DND-41 (cell line): ENCODE data around the gene TTYH2.

Source experiments
- ATAC-seq: fragments of 200-7000 bp; cut with Tn5 transposase; 3 replicates; pipeline ENCODE4 v1.9.1; 2021; ENCODE audit warnings: low read depth; ENCODE audit not compliant: insufficient read depth
- DNase-seq: peaks from one replicate; pipeline ENCODE4 v3.0.0-alpha.2; 2020
- H2AFZ ChIP-seq: 2 replicates; pipeline ENCODE4 v1.6.0; 2012; ENCODE audit warnings: low read depth, low read length
- H3K27ac ChIP-seq: 2 replicates; pipeline ENCODE4 v1.5.1; 2012; ENCODE audit warnings: low read length, inconsistent platforms
- H3K27me3 ChIP-seq: fragments of 200-600 bp; sonication (generic); 2 replicates; pipeline ENCODE4 v1.6.0; 2012; ENCODE audit warnings: low read length, mild to moderate bottlenecking, inconsistent platforms; ENCODE audit not compliant: insufficient read depth, poor library complexity
- H3K36me3 ChIP-seq: 2 replicates; pipeline ENCODE4 v1.5.1; 2012; ENCODE audit warnings: low read length, inconsistent platforms; ENCODE audit not compliant: insufficient read depth
- H3K4me1 ChIP-seq: 2 replicates; pipeline ENCODE4 v1.5.1; 2012; ENCODE audit warnings: mild to moderate bottlenecking, low read length; ENCODE audit not compliant: insufficient read depth
- H3K4me2 ChIP-seq: 2 replicates; pipeline ENCODE4 v1.6.0; 2012; ENCODE audit warnings: mild to moderate bottlenecking, moderate library complexity, low read length, inconsistent platforms; ENCODE audit not compliant: insufficient read depth
- H3K4me3 ChIP-seq, 2 experiments: fragments of 200-600 bp in 1 of 2; shearing (Covaris generic) in 1 of 2; 2 replicates each; pipeline ENCODE4 v1.5.1; 2012 to 2016; ENCODE audit warnings: inconsistent platforms in 2 of 2, low read length in 2 of 2, mild to moderate bottlenecking in 2 of 2, low read depth in 1 of 2, moderate library complexity in 1 of 2
- H3K79me2 ChIP-seq: 2 replicates; pipeline ENCODE4 v1.6.0; 2012; ENCODE audit warnings: low read length, inconsistent platforms; ENCODE audit not compliant: insufficient read depth
- H3K9ac ChIP-seq: 2 replicates; pipeline ENCODE4 v1.6.0; 2012; ENCODE audit warnings: low read depth, mild to moderate bottlenecking, inconsistent platforms, low read length, moderate library complexity
- H3K9me3 ChIP-seq: 2 replicates; pipeline ENCODE4 v1.5.1; 2012; ENCODE audit warnings: low read length, moderate library complexity, mild to moderate bottlenecking, inconsistent platforms; ENCODE audit not compliant: insufficient read depth, severe bottlenecking
- H4K20me1 ChIP-seq: 2 replicates; pipeline ENCODE4 v1.6.0; 2012; ENCODE audit warnings: low read length; ENCODE audit not compliant: insufficient read depth
- CTCF ChIP-seq: IDR thresholded peaks from 2 replicates; pipeline ENCODE4 v1.5.1; 2012; ENCODE audit warnings: borderline replicate concordance, low read length, moderate library complexity, mild to moderate bottlenecking; ENCODE audit not compliant: poor library complexity, severe bottlenecking; ENCODE audit errors: extremely low read depth
- EZH2 ChIP-seq: IDR thresholded peaks from 3 replicates; pipeline ENCODE4 v1.6.1; 2012; ENCODE audit warnings: borderline replicate concordance, low read depth, mild to moderate bottlenecking, moderate library complexity, low read length, inconsistent platforms; ENCODE audit not compliant: severe bottlenecking

The TTYH2 gene

GRCh38 chr17:74290340-74290739 is 77.0 kb downstream of the TTYH2 start:
- Histone ChIP-seq H3K27me3 (peaks cover 3% of the 10 kb centered on the region), H2AFZ (no peak overlapping the region), H3K4me3 (no peak overlapping the region), H3K4me1 (no peaks in the 10 kb centered on the region), H3K36me3 (no peaks in the 10 kb centered on the region), H3K9me3 (no peaks in the 10 kb centered on the region), H3K9ac (no peak overlapping the region), H3K79me2 (no peaks in the 10 kb centered on the region), H4K20me1 (no peaks in the 10 kb centered on the region), H3K27ac (no peak overlapping the region), H3K4me2 (no peak overlapping the region)
- TF ChIP-seq EZH2 (no peak), CTCF (no peak)
- DNase-seq, result no peak
- no peak for ATAC-seq

- Histone ChIP-seq H3K9me3 (no peaks in the 10 kb centered on the region), H3K9ac (no peak overlapping the region), H3K4me1 (no peaks in the 10 kb centered on the region), H3K79me2 (no peaks in the 10 kb centered on the region), H3K36me3 (no peaks in the 10 kb centered on the region), H2AFZ (no peak overlapping the region), H3K4me2 (no peak overlapping the region), H3K4me3 (no peak overlapping the region), H3K27me3 (peaks cover 8% of the 10 kb centered on the region), H4K20me1 (no peaks in the 10 kb centered on the region), H3K27ac (no peak overlapping the region)
- ATAC-seq, result no peak
- TF ChIP-seq CTCF (no peak), EZH2 (no peak)
- no peak for DNase-seq
Measured at GRCh38 chr17:74292495-74292894, 79.1 kb downstream of the TTYH2 start.

GRCh38 chr17:74295625-74296547 is 82.5 kb downstream of the TTYH2 start:
- DNase-seq, result no peak
- H3K4me2 ChIP-seq, result no peak overlapping the region

More at GRCh38 chr17:74295625-74296547, 82.5 kb downstream of the TTYH2 start:
- ATAC-seq, result no peak
- Histone ChIP-seq H4K20me1 (no peaks in the 10 kb centered on the region; the same call in 1 of the 2 replicates), H3K9ac (no peak overlapping the region), H3K36me3 (no peaks in the 10 kb centered on the region), H2AFZ (no peak overlapping the region), H3K27me3 (peaks cover 19% of the 10 kb centered on the region), H3K27ac (no peak overlapping the region), H3K4me1 (no peaks in the 10 kb centered on the region), H3K79me2 (no peaks in the 10 kb centered on the region), H3K4me3 (no peak overlapping the region), H3K9me3 (no peaks in the 10 kb centered on the region)
- TF ChIP-seq CTCF (no peak), EZH2 (no peak)
